ENCODE results near the gene ABCA9.
"Not testable (repeated sequence)": the region's sequence is repeated elsewhere in the genome, so short reads cannot be mapped to it uniquely, and the experiment has no call there.

GRCh38 chr17:69072803-69073256, 12.1 kb upstream of the ABCA9 start:
- not testable (repeated sequence) for TF ChIP-seq CTCF (conservative IDR thresholded peaks at IDR 0.05); EZH2 (IDR thresholded peaks at IDR 0.05; ENCODE audit: low read depth)
